Panc1 (cell line): ENCODE measurements around the gene RAB12. TPM values are rescaled to one million over a fixed set of nuclear protein-coding genes. Genes with fewer than 3 reads are reported as not detected.
A peak's percentile ranks its signal among the peaks of the same experiment; 100 is the strongest.

Source experiments
- ATAC-seq: fragments of 200-7000 bp; cut with Tn5 transposase; 2 replicates; pipeline ENCODE4 v1.9.1; 2020; ENCODE audit warnings: mild to moderate bottlenecking, moderate library complexity
- BruUV-seq: library from RNA; stranded (reverse); fragments of 400-500 nt; replicated peaks from 2 replicates; lab custom pipeline; 2021; lab: Mats Ljungman, UMichigan
- CTCF ChIA-PET: fragments of 300-600 bp; sonication (Branson Sonifier 250); formaldehyde crosslinking; loops from one replicate; lab custom pipeline; 2022; ENCODE audit warnings: antibody characterized with exemption; lab: Charles Lee
- POLR2A ChIA-PET: fragments of 300-600 bp; sonication (Branson Sonifier 250); formaldehyde crosslinking; loops from one replicate; lab custom pipeline; 2022; ENCODE audit warnings: antibody characterized with exemption; lab: Charles Lee
- DNase-seq: peaks from one replicate; pipeline ENCODE4 v3.0.0-alpha.2; 2010; ENCODE audit warnings: low read depth, low spot score
- H3K27ac ChIP-seq: 2 replicates; pipeline ENCODE4 v1.5.1; 2011; ENCODE audit warnings: mild to moderate bottlenecking, low read length, inconsistent platforms
- H3K27me3 ChIP-seq: fragments of 200-500 bp; sonication (Bioruptor generic); 2 replicates; pipeline ENCODE4 v1.6.0; 2014; ENCODE audit warnings: low read length, inconsistent platforms; ENCODE audit not compliant: control insufficient read depth, insufficient read depth
- H3K36me3 ChIP-seq: fragments of 200-500 bp; sonication (Bioruptor generic); 2 replicates; pipeline ENCODE4 v1.5.1; 2014; ENCODE audit warnings: inconsistent platforms, mild to moderate bottlenecking, low read length, moderate library complexity; ENCODE audit not compliant: control insufficient read depth, insufficient read depth
- H3K4me1 ChIP-seq: 2 replicates; pipeline ENCODE4 v1.5.1; 2011; ENCODE audit warnings: inconsistent platforms, mild to moderate bottlenecking, low read length, moderate library complexity; ENCODE audit not compliant: control insufficient read depth, insufficient read depth
- H3K4me3 ChIP-seq, 2 experiments: 2 replicates each; pipeline ENCODE4 v1.5.1; 2011 to 2012; ENCODE audit warnings: low read depth in 2 of 2, low read length in 2 of 2, mild to moderate bottlenecking in 2 of 2, inconsistent platforms in 1 of 2, moderate library complexity in 1 of 2
- H3K9me3 ChIP-seq: fragments of 200-500 bp; sonication (Bioruptor generic); 2 replicates; pipeline ENCODE4 v1.5.1; 2014; ENCODE audit warnings: low read depth, mild to moderate bottlenecking, inconsistent platforms, low read length, moderate library complexity; ENCODE audit not compliant: control insufficient read depth, insufficient read depth
- CTCF ChIP-seq: fragments of 450-650 bp; IDR thresholded peaks from 2 replicates; pipeline ENCODE4 v1.5.1; 2017; ENCODE audit warnings: mild to moderate bottlenecking
- POLR2AphosphoS5 ChIP-seq: IDR thresholded peaks from 2 replicates; pipeline ENCODE4 v1.6.1; 2012; ENCODE audit warnings: mild to moderate bottlenecking, low read depth, low read length, moderate library complexity
- REST ChIP-seq, 2 experiments: IDR thresholded peaks; 2 replicates each; pipeline ENCODE4 v1.6.1; 2011 to 2012; ENCODE audit warnings: low read depth in 2 of 2, control low read depth in 1 of 2, low read length in 1 of 2, mild to moderate bottlenecking in 1 of 2, moderate library complexity in 1 of 2; ENCODE audit not compliant: insufficient read depth in 1 of 2
- SIN3A ChIP-seq: IDR thresholded peaks from 2 replicates; pipeline ENCODE4 v1.6.1; 2012; ENCODE audit warnings: low read depth, mild to moderate bottlenecking, low read length, moderate library complexity, borderline replicate concordance; ENCODE audit not compliant: insufficient read depth
- TCF7L2 ChIP-seq: IDR thresholded peaks from 2 replicates; pipeline ENCODE4 v1.6.1; 2011; ENCODE audit warnings: mild to moderate bottlenecking, low read depth, low read length, inconsistent platforms
- in situ Hi-C: cut with HindIII; loops from 2 replicates; pipeline ENCODE4 v1.10.0; 2016; ENCODE audit warnings: low sequenced_read_pairs, low pct_unique_long_range_greater_than_20kb
- intact Hi-C: fragments of 100-400 bp; cut with micrococcal nuclease; formaldehyde crosslinking; loops from one replicate; pipeline ENCODE4 v1.10.0; 2022; ENCODE audit not compliant: unreplicated experiment
- total RNA-seq: library from RNA; stranded (reverse); gene quantifications from one replicate; pipeline ENCODE4 v1.2.1, GENCODE V29; 2021; ENCODE audit not compliant: unreplicated experiment

RAB12 gene
- total RNA-seq, 1 experiment from 2014 or later = 35.7 TPM

- intact Hi-C loops (no loop called here), in situ Hi-C loops (no loop called here)
- CTCF ChIA-PET = no interaction called here
- Histone ChIP-seq H3K9me3 (no peaks in the 10 kb centered on the region), H3K4me3 (no peak overlapping the region), H3K4me1 (peaks cover 16% of the 10 kb centered on the region), H3K27ac (no peak overlapping the region), H3K36me3 (peaks cover under 1% of the 10 kb centered on the region), H3K27me3 (no peaks in the 10 kb centered on the region)
- BruUV-seq = no TSS peak
- no peak for TF ChIP-seq TCF7L2
- no peak for TF ChIP-seq SIN3A
- TF ChIP-seq CTCF = no peak
- no peak for TF ChIP-seq REST (IDR thresholded peaks at IDR 0.05; ENCODE audit: insufficient read depth in 1 of 2, low read depth in 2 of 2, low read length in 1 of 2)
- TF ChIP-seq POLR2AphosphoS5 = no peak
- no peak for DNase-seq
- no peak for ATAC-seq
- POLR2A ChIA-PET = interaction anchor here (0.6 kb wide), 1 partner anchor 228 kb away, joined by 6 read pairs; no protein-coding TSS in a partner anchor
Observed at GRCh38 chr18:8614875-8615274, 5.6 kb downstream of the RAB12 start.

GRCh38 chr18:8615397-8616027 lies 6.3 kb downstream of the RAB12 start:
- POLR2A ChIA-PET = interaction anchor here (0.6 kb wide), 1 partner anchor 227 kb away, joined by 6 read pairs; no protein-coding TSS in a partner anchor
- intact Hi-C loops = no loop called here
- Histone ChIP-seq H3K27ac (peak overlapping the region; percentile 12; the same call in 1 of the 2 replicates), H3K4me3 (no peak overlapping the region), H3K36me3 (no peaks in the 10 kb centered on the region; the same call in 1 of the 2 replicates), H3K27me3 (no peaks in the 10 kb centered on the region), H3K4me1 (peaks cover 15% of the 10 kb centered on the region), H3K9me3 (0 out of 2 replicates have a peak, but pooled peaks cover under 1% of the 10 kb centered on the region)
- CTCF ChIA-PET = no interaction called here
- no peak for TF ChIP-seq SIN3A
- no peak for TF ChIP-seq TCF7L2
- no peak for TF ChIP-seq CTCF
- no peak for TF ChIP-seq POLR2AphosphoS5
- no peak for TF ChIP-seq REST (IDR thresholded peaks at IDR 0.05; ENCODE audit: insufficient read depth in 1 of 2, low read depth in 2 of 2, low read length in 1 of 2)
- BruUV-seq = no TSS peak
- ATAC-seq = peak; percentile 60; the same call in 1 of the 2 replicates
- in situ Hi-C loops = no loop called here
- peak; percentile 53 for DNase-seq
